ENCODE measurements around the gene SESN1. TPM values are rescaled to one million over a fixed set of nuclear protein-coding genes. Genes with fewer than 3 reads are reported as not detected.

SESN1 gene
- total RNA-seq, 4 donors from 2014 or later = 10.4 to 55.9 (median 21.7) TPM

DNA sequence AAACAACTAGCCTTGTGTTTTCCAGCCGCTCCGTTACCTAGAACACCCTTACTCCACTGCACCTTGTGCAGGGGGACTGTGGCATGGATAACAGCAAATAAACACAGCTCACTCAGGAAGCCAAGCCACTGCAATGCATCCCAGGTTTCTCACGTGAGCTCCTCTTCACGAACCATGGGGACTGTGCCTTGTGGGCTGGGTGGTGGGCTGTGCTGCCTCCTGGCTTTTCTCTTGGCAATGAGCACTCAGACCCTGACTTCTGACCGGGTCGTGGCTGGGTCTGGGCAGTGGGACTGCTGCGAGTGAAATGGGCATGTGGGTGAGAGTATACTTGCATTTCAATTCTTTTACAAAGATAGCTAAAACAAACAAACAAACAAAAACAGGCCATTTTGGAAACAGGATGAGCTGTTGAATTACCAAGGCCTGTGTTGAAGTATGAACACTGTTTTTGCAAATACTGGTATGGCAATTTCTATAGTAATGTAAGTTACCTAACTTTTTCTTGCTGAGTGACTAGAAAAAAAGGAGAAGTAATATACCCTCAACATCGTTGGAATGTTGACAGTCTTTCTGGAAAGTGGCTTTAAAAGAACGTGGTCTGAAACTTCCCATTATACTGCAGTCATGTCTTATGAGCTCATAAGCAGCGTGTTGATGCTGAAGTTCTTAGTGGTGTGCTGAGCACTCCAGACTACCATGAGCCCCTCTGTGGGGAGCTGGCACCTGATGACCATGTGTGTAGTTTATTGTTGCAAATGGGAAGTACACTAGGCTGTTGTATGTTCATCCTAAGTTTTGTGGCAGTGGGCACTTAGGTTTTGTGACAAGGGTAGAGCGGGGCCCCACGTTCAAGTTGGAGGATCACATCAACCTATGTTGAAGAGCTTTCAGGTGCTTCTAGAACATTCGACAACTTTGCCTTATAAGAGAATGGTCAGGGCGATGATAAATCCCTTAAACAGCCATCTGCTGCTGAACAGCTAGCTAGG lies 126.0 kb downstream of the SESN1 start:
- peak overlapping the region in 1 of 4 donors; percentile 17 for H3K27ac ChIP-seq
- intact Hi-C loops (cut with DNase I) = no loop called here
- H3K4me3 ChIP-seq = no peak overlapping the region
- peaks cover 0 to 5% (median 0%) of the 10 kb centered on the region in 3 donors for H3K4me1 ChIP-seq
- no peak for DNase-seq
- no peaks in the 10 kb centered on the region for H3K9me3 ChIP-seq
- no peaks in the 10 kb centered on the region for H3K27me3 ChIP-seq
- TF ChIP-seq POLR2A (IDR thresholded peaks at IDR 0.05) = no peak
- TF ChIP-seq, protein P1, sequence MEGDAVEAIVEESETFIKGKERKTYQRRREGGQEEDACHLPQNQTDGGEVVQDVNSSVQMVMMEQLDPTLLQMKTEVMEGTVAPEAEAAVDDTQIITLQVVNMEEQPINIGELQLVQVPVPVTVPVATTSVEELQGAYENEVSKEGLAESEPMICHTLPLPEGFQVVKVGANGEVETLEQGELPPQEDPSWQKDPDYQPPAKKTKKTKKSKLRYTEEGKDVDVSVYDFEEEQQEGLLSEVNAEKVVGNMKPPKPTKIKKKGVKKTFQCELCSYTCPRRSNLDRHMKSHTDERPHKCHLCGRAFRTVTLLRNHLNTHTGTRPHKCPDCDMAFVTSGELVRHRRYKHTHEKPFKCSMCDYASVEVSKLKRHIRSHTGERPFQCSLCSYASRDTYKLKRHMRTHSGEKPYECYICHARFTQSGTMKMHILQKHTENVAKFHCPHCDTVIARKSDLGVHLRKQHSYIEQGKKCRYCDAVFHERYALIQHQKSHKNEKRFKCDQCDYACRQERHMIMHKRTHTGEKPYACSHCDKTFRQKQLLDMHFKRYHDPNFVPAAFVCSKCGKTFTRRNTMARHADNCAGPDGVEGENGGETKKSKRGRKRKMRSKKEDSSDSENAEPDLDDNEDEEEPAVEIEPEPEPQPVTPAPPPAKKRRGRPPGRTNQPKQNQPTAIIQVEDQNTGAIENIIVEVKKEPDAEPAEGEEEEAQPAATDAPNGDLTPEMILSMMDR (IDR thresholded peaks at IDR 0.05) = no peak
- no peaks in the 10 kb centered on the region for H3K36me3 ChIP-seq
- WGBS, 2 donors = 84 to 85% methylated on average over 14 of the region's 14 CpGs

DNA sequence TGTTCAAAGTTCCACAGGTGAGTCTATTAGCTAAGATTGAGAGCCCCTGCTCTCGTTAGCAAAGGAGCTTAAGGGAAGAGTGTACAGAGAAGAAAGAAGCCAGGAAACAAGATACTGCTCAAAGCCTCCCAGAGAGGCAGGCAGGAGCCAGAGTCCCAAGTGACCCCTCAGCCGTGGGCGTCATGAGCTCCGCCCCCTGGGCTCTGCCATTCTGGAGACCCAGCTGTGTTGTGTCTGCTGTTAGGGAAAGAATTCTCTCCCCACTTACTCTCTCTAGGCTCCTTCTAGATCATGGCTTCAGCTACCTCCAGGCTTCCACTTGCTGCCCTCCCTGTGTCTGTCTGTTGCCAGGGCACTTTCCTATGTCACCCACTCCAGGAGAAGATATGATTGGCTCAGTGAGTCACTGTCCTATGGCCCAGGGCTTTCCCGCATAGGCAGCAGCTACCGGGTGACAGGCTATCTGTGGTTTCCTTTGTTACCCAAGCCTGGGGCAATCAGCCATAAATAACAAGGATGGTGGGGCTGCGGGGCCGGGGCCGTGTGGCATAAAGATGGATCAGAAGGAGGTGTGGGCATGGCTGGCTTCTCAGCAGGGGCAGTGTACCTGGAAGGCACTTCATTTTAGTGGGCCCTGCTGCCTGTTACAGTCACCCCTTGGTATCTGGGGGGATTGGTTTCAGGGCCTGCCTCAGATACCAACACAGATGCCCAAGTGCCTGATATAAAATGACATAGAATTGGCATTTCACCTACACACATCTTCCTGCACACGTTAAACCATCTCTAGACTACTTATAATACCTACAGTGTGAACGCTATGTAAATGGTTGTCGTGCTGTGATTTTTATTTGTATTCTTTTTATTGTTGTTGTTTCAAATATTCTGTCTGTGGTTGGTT lies 127.5 kb downstream of the SESN1 start:
- Histone ChIP-seq H3K4me1 (peaks cover 0 to 5% (median 0%) of the 10 kb centered on the region in 3 donors), H3K4me3 (no peak overlapping the region), H3K9me3 (no peaks in the 10 kb centered on the region), H3K27me3 (no peaks in the 10 kb centered on the region), H3K36me3 (no peaks in the 10 kb centered on the region), H3K27ac (no peak overlapping the region)
- 66 to 74% methylated on average over 7 to 12 of the region's 12 CpGs for WGBS, 2 donors
- no peak for TF ChIP-seq POLR2A (IDR thresholded peaks at IDR 0.05)
- TF ChIP-seq, protein P1 (IDR thresholded peaks at IDR 0.05) = no peak
- intact Hi-C loops (cut with DNase I) = no loop called here
- DNase-seq = no peak

DNA sequence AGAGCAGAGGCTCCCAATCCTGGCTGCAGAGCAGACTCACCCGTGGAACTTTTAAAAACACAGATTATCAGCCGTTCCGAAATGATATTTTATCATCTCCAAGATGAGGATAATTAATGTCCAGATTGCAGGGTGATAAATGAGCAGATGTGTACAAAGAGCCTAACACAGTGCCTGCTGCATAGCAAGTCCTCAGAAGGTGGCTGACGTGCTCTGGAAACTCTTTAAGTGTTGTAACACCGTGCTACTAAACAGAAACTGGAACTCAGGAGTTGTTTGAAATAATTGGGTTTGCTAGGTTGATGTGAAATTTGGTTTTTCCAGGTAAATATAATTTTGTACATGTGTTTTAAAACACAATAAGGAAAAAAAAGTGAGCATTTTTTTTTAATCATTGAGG lies 128.4 kb downstream of the SESN1 start:
- Histone ChIP-seq H3K4me1 (peaks cover 0 to 9% (median under 1%) of the 10 kb centered on the region in 3 donors), H3K27me3 (no peaks in the 10 kb centered on the region), H3K4me3 (no peak overlapping the region), H3K27ac (no peak overlapping the region), H3K36me3 (no peaks in the 10 kb centered on the region), H3K9me3 (no peaks in the 10 kb centered on the region)
- intact Hi-C loops (cut with DNase I) = no loop called here
- TF ChIP-seq, protein P1 (IDR thresholded peaks at IDR 0.05) = no peak
- TF ChIP-seq POLR2A (IDR thresholded peaks at IDR 0.05) = no peak
- 88 to 90% methylated on average over 5 of the region's 5 CpGs for WGBS, 2 donors
- no peak for DNase-seq

DNA sequence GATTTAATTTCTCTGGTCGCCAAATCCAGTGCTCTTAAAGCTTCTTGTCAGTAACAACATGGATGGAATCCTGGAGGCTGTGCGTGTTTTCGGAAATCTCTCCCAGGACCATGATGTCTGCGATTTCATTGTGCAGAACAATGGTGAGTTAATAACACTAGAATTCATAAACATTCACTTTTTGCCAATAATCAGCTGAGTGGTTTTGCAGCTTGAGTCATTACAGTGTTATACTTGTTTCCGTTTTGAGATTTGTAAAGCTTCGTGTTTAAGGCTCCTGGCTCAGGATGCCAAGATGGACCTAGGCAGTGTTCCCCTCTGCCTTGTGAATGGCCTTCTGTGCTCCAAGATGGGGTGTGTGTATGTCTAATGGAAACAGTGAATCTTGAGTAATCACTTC lies 132.7 kb downstream of the SESN1 start:
- H3K4me1 ChIP-seq = peaks cover 0 to 27% (median 12%) of the 10 kb centered on the region in 3 donors
- DNase-seq = no peak
- H3K27me3 ChIP-seq = no peaks in the 10 kb centered on the region
- peak overlapping the region in 3 of 4 donors; percentile 42 to 81 (median 69) for H3K27ac ChIP-seq
- no peak for TF ChIP-seq POLR2A (IDR thresholded peaks at IDR 0.05)
- TF ChIP-seq, protein P1 (IDR thresholded peaks at IDR 0.05) = no peak
- H3K36me3 ChIP-seq = no peaks in the 10 kb centered on the region
- 58 to 72% methylated on average over 6 of the region's 6 CpGs for WGBS, 2 donors
- H3K9me3 ChIP-seq = no peaks in the 10 kb centered on the region
- H3K4me3 ChIP-seq = no peak overlapping the region
- intact Hi-C loops (cut with DNase I) = no loop called here
